HFF-Myc (cell line): ENCODE results near the gene PCDHGA10.
A peak's percentile ranks its signal among the peaks of the same experiment; 100 is the strongest.
"Not testable (repeated sequence)": the region's sequence is repeated elsewhere in the genome, so short reads cannot be mapped to it uniquely, and the experiment has no call there.

Experiments
- DNase-seq: peaks from one replicate; pipeline ENCODE4 v3.0.0-alpha.2; 2011; ENCODE audit warnings: low read depth; ENCODE audit errors: extremely low read depth
- H3K4me3 ChIP-seq: replicated peaks from 2 replicates; pipeline ENCODE4 v1.5.1; 2011; ENCODE audit warnings: low read depth, mild to moderate bottlenecking, control low read depth, low read length
- TF ChIP-seq, protein P1 (sequence below): IDR thresholded peaks from 2 replicates; pipeline ENCODE4 v1.5.1; 2012; ENCODE audit warnings: mild to moderate bottlenecking, low read depth, low read length, control low read depth; ENCODE audit errors: missing control alignments

PCDHGA10 gene

GRCh38 chr5:141431286-141431685, 18.5 kb downstream of the PCDHGA10 start:
- peak overlapping the region; percentile 26 for H3K4me3 ChIP-seq
- no peak for DNase-seq
- TF ChIP-seq, protein P1, sequence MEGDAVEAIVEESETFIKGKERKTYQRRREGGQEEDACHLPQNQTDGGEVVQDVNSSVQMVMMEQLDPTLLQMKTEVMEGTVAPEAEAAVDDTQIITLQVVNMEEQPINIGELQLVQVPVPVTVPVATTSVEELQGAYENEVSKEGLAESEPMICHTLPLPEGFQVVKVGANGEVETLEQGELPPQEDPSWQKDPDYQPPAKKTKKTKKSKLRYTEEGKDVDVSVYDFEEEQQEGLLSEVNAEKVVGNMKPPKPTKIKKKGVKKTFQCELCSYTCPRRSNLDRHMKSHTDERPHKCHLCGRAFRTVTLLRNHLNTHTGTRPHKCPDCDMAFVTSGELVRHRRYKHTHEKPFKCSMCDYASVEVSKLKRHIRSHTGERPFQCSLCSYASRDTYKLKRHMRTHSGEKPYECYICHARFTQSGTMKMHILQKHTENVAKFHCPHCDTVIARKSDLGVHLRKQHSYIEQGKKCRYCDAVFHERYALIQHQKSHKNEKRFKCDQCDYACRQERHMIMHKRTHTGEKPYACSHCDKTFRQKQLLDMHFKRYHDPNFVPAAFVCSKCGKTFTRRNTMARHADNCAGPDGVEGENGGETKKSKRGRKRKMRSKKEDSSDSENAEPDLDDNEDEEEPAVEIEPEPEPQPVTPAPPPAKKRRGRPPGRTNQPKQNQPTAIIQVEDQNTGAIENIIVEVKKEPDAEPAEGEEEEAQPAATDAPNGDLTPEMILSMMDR: no peak

- not testable (repeated sequence) for H3K4me3 ChIP-seq, DNase-seq
Observed at GRCh38 chr5:141432308-141432707, 19.5 kb downstream of the PCDHGA10 start.

GRCh38 chr5:141432726-141433125, 19.9 kb downstream of the PCDHGA10 start:
- DNase-seq, H3K4me3 ChIP-seq: not testable (repeated sequence)

- H3K4me3 ChIP-seq: no peak overlapping the region
- DNase-seq: no peak
- TF ChIP-seq, protein P1: no peak
Observed at GRCh38 chr5:141434006-141434405, 21.2 kb downstream of the PCDHGA10 start.

- no peak overlapping the region for H3K4me3 ChIP-seq
- TF ChIP-seq, protein P1: no peak
- no peak for DNase-seq
Observed at GRCh38 chr5:141437221-141437620, 24.4 kb downstream of the PCDHGA10 start.

GRCh38 chr5:141439411-141440141, 26.8 kb downstream of the PCDHGA10 start:
- TF ChIP-seq, protein P1: no peak
- no peak for DNase-seq
- H3K4me3 ChIP-seq: no peak overlapping the region

- H3K4me3 ChIP-seq: no peak overlapping the region
- no peak for DNase-seq
- TF ChIP-seq, protein P1: no peak
Observed at GRCh38 chr5:141440341-141440740, 27.6 kb downstream of the PCDHGA10 start.

DNA sequence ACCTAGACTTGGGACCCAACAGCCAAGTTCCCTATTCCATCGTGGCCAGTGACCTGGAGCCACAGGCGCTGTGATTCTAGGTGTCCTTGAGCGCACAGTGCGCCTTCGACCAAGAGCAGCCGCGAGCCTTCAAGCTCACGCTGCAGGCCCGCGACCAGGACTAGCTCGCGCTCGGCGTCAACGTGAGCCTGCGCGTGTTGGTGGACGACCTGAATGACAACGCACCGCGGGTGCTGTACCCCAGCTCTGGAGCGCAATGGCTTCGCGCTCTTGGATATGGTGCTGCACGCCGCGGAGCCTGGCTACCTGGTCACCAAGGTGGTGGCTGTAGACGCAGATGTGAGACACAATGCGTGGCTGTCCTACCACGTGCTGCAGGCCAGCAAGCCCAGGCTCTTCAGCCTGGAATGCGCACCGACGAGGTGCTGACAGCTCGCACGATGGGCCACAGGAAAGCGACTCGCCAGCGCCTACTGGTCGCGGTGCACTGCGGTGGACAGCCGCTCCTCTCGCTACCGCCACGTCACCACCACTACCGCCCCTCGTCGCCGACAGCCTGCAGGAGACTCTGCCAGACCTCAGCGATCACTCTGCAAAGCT, 28.9 kb downstream of the PCDHGA10 start:
- TF ChIP-seq, protein P1: no peak
- no peak overlapping the region for H3K4me3 ChIP-seq
- no peak for DNase-seq
